Mammary epithelial cell (primary cell): ENCODE measurements around the gene F2.

Source experiments
- EZH2 ChIP-seq: IDR thresholded peaks from 2 replicates; pipeline ENCODE4 v1.6.1; 2012; ENCODE audit warnings: low read length, inconsistent platforms, borderline replicate concordance
- TF ChIP-seq, protein P1 (sequence below), 2 donors: IDR thresholded peaks in 1 of 2; conservative IDR thresholded peaks in 1 of 2; 2 replicates each; pipeline ENCODE4 v1.5.1; 2011 to 2012; ENCODE audit warnings: inconsistent platforms in 2 of 2, low read length in 2 of 2, mild to moderate bottlenecking in 2 of 2, control low read depth in 1 of 2, low read depth in 1 of 2; ENCODE audit not compliant: insufficient read depth in 1 of 2; ENCODE audit errors: extremely low read depth in 1 of 2

DNA sequence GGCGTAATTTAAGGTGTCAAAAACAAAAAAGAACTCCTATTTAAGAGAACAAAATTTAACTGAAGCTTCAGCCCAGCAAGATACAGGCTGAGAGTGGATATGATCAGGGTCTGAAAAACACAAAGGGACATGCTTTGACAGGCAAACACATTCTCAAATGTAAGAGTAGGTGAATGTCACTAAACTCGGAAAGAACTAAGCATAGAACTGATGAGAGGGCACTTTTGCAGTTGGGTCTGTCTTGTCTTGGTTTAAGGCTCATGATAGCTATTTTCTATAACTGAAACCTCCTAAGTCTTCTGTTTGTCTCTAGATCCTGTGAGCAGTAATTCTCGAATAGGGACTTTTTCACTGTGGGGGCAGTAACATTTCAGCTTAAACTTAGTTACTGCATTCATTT lies 27.0 kb downstream of the F2 start:
- TF ChIP-seq, protein P1, sequence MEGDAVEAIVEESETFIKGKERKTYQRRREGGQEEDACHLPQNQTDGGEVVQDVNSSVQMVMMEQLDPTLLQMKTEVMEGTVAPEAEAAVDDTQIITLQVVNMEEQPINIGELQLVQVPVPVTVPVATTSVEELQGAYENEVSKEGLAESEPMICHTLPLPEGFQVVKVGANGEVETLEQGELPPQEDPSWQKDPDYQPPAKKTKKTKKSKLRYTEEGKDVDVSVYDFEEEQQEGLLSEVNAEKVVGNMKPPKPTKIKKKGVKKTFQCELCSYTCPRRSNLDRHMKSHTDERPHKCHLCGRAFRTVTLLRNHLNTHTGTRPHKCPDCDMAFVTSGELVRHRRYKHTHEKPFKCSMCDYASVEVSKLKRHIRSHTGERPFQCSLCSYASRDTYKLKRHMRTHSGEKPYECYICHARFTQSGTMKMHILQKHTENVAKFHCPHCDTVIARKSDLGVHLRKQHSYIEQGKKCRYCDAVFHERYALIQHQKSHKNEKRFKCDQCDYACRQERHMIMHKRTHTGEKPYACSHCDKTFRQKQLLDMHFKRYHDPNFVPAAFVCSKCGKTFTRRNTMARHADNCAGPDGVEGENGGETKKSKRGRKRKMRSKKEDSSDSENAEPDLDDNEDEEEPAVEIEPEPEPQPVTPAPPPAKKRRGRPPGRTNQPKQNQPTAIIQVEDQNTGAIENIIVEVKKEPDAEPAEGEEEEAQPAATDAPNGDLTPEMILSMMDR (conservative IDR thresholded peaks at IDR 0.05 in 1 of 2, IDR thresholded peaks at IDR 0.05 in 1 of 2; ENCODE audit: extremely low read depth in 1 of 2, insufficient read depth in 1 of 2, low read depth in 1 of 2, low read length in 2 of 2) = no peak
- no peak for TF ChIP-seq EZH2
